NCI-H526 (cell line): ENCODE measurements around the gene PCOLCE2.

Experiments used
- DNase-seq, 2 experiments: peaks; one replicate each; lab custom pipeline; 2025; lab: John Stamatoyannopoulos, UW

Gene PCOLCE2

GRCh38 chr3:142888481-142889211, at the start of gene PCOLCE2:
TSS of gene PCOLCE2 (minus strand) at chr3:142889083. CDS start at chr3:142888896, 187 bp downstream.
- peak; percentile 62 to 91 for DNase-seq

GRCh38 chr3:142935963-142936362, 47.1 kb upstream of the PCOLCE2 start:
- DNase-seq: no peak

GRCh38 chr3:142934887-142935269, 46.0 kb upstream of the PCOLCE2 start:
- DNase-seq: no peak

GRCh38 chr3:142934128-142934886, 45.4 kb upstream of the PCOLCE2 start:
- no peak for DNase-seq

GRCh38 chr3:142931222-142931621, 42.3 kb upstream of the PCOLCE2 start:
- DNase-seq: peak in 1 of 2 experiments; percentile 40

GRCh38 chr3:142930463-142930862, 41.6 kb upstream of the PCOLCE2 start:
- DNase-seq: peak; percentile 83 to 90

- peak in 1 of 2 experiments; percentile 22 for DNase-seq
Measured at GRCh38 chr3:142929890-142930289, 41.0 kb upstream of the PCOLCE2 start.

GRCh38 chr3:142929109-142929508, 40.2 kb upstream of the PCOLCE2 start:
- peak in 1 of 2 experiments; percentile 28 for DNase-seq

GRCh38 chr3:142926368-142926944, 37.6 kb upstream of the PCOLCE2 start:
- DNase-seq: no peak

- DNase-seq: no peak
Measured at GRCh38 chr3:142925140-142925539, 36.3 kb upstream of the PCOLCE2 start.

GRCh38 chr3:142923694-142924093, 34.8 kb upstream of the PCOLCE2 start:
- no peak for DNase-seq

GRCh38 chr3:142916605-142917004, 27.7 kb upstream of the PCOLCE2 start:
- DNase-seq: no peak

GRCh38 chr3:142915636-142916035, 26.8 kb upstream of the PCOLCE2 start:
- DNase-seq: peak in 1 of 2 experiments; percentile 15

GRCh38 chr3:142914286-142914811, 25.5 kb upstream of the PCOLCE2 start:
- DNase-seq: no peak

GRCh38 chr3:142913432-142913831, 24.5 kb upstream of the PCOLCE2 start:
- no peak for DNase-seq

GRCh38 chr3:142912402-142913172, 23.7 kb upstream of the PCOLCE2 start:
- no peak for DNase-seq

GRCh38 chr3:142910280-142910679, 21.4 kb upstream of the PCOLCE2 start:
- no peak for DNase-seq

- DNase-seq: no peak
Measured at GRCh38 chr3:142909282-142909681, 20.4 kb upstream of the PCOLCE2 start.

- no peak for DNase-seq
Measured at GRCh38 chr3:142907996-142908395, 19.1 kb upstream of the PCOLCE2 start.

GRCh38 chr3:142904639-142905436, 16.0 kb upstream of the PCOLCE2 start:
- no peak for DNase-seq

- no peak for DNase-seq
Measured at GRCh38 chr3:142902356-142902755, 13.5 kb upstream of the PCOLCE2 start.
